ENCODE results near the gene PTEN.

GRCh38 chr10:87816163-87816897 is 47.1 kb upstream of the PTEN start:
- TF ChIP-seq CTCF (conservative IDR thresholded peaks at IDR 0.05 in 1 of 2, IDR thresholded peaks at IDR 0.05 in 1 of 2; ENCODE audit: extremely low read depth in 1 of 2, insufficient read depth in 1 of 2, low read depth in 1 of 2, low read length in 2 of 2) (peak; percentile 25 to 44), EZH2 (IDR thresholded peaks at IDR 0.05; ENCODE audit: borderline replicate concordance, low read length) (no peak)

Data from mammary epithelial cell (primary cell).